Measurements from ENCODE around the gene TBR1. TPM values are rescaled to one million over a fixed set of nuclear protein-coding genes. Genes with fewer than 3 reads are reported as not detected.

Gene TBR1
- polyA plus RNA-seq (2013, experiment 1 of 2): 0.01 TPM
- 0.01 TPM for polyA plus RNA-seq (2013, experiment 2 of 2)

- H3K4me1 ChIP-seq (ENCODE audit: control insufficient read depth in 2 of 2, insufficient read depth in 1 of 2, low read depth in 1 of 2, low read length in 2 of 2): peaks cover 6 to 14% of the 10 kb centered on the region in 2 donors
- H3K27ac ChIP-seq (replicated peaks; ENCODE audit: low read length): no peak within 1 kb of the TSS
- no peaks in the 10 kb centered on the region for H3K79me1 ChIP-seq (ENCODE audit: low read depth, low read length)
- peak; percentile 31 for DNase-seq (ENCODE audit: low spot score)
- H2BK120ac ChIP-seq (ENCODE audit: low read depth, low read length): no peak within 1 kb of the TSS
- H3K9ac ChIP-seq (ENCODE audit: low read depth, low read length, poor library complexity): no peak within 1 kb of the TSS
- H3K4ac ChIP-seq (ENCODE audit: low read length): no peak within 1 kb of the TSS
- no peak within 1 kb of the TSS for H3K4me2 ChIP-seq (ENCODE audit: insufficient read depth, low read length, poor library complexity, severe bottlenecking)
- peak within 1 kb of the TSS; percentile 9 for H3K18ac ChIP-seq (ENCODE audit: low read length)
- H4K8ac ChIP-seq (ENCODE audit: low read depth, low read length): no peak within 1 kb of the TSS
- H2BK5ac ChIP-seq (ENCODE audit: low read length): no peak within 1 kb of the TSS
- H2AFZ ChIP-seq (ENCODE audit: low read length): peak within 1 kb of the TSS; percentile 38
- H2AK5ac ChIP-seq (ENCODE audit: low read depth, low read length): no peak within 1 kb of the TSS
- peak within 1 kb of the TSS; percentile 45 for H3K23ac ChIP-seq (ENCODE audit: low read depth, low read length, poor library complexity)
- H3K9me3 ChIP-seq (replicated peaks in 1 of 2; ENCODE audit: control insufficient read depth in 2 of 2, insufficient read depth in 1 of 2, low read depth in 1 of 2, low read length in 2 of 2): no peaks in the 10 kb centered on the region
- H3K36me3 ChIP-seq (replicated peaks in 1 of 2; ENCODE audit: control insufficient read depth in 2 of 2, insufficient read depth in 2 of 2, low read length in 2 of 2): peaks cover 2 to 8% of the 10 kb centered on the region in 2 donors
- peak within 1 kb of the TSS in 1 of 2 donors; percentile 14 for H3K4me3 ChIP-seq (ENCODE audit: low read length in 2 of 2)
- no peak within 1 kb of the TSS for H4K91ac ChIP-seq (ENCODE audit: low read depth, low read length, poor library complexity)
- H3K27me3 ChIP-seq (ENCODE audit: control insufficient read depth in 3 of 3, insufficient read depth in 3 of 3, low read depth in 1 of 3, low read length in 3 of 3): peaks cover 30 to 84% (median 79%) of the 10 kb centered on the region in 3 experiments
- no CpG with 5 or more reads among the region's 16 CpGs for WGBS, 2 donors (ENCODE audit: extremely low coverage in 2 of 2, insufficient read length in 2 of 2, insufficient replicate concordance in 1 of 2)
- H2BK15ac ChIP-seq (ENCODE audit: low read length): no peak within 1 kb of the TSS
- no peak within 1 kb of the TSS for H3K14ac ChIP-seq (ENCODE audit: low read length)
- no peak within 1 kb of the TSS for H2BK12ac ChIP-seq (ENCODE audit: low read length)
These were observed at the start of gene TBR1 for GRCh38 chr2:161415987-161416707. TBR1 (plus strand) TSS chr2:161416297; CDS start chr2:161416411, 114 bp downstream.

- H3K23ac ChIP-seq (ENCODE audit: low read depth, low read length, poor library complexity): no peak overlapping the region
- peaks cover 2 to 55% of the 10 kb centered on the region in 2 donors for H3K36me3 ChIP-seq (replicated peaks in 1 of 2; ENCODE audit: control insufficient read depth in 2 of 2, insufficient read depth in 2 of 2, low read length in 2 of 2)
- H3K4me2 ChIP-seq (ENCODE audit: insufficient read depth, low read length, poor library complexity, severe bottlenecking): no peak overlapping the region
- H2BK5ac ChIP-seq (ENCODE audit: low read length): no peak overlapping the region
- H3K18ac ChIP-seq (ENCODE audit: low read length): no peak overlapping the region
- H4K91ac ChIP-seq (ENCODE audit: low read depth, low read length, poor library complexity): no peak overlapping the region
- H4K8ac ChIP-seq (ENCODE audit: low read depth, low read length): no peak overlapping the region
- no CpG with 5 or more reads among the region's 3 CpGs for WGBS, 2 donors (ENCODE audit: extremely low coverage in 2 of 2, insufficient read length in 2 of 2, insufficient replicate concordance in 1 of 2)
- no peak overlapping the region for H2BK120ac ChIP-seq (ENCODE audit: low read depth, low read length)
- no peak for DNase-seq (ENCODE audit: low spot score)
- no peak overlapping the region for H2AK5ac ChIP-seq (ENCODE audit: low read depth, low read length)
- H3K9ac ChIP-seq (ENCODE audit: low read depth, low read length, poor library complexity): no peak overlapping the region
- H3K14ac ChIP-seq (ENCODE audit: low read length): no peak overlapping the region
- peaks cover 3% of the 10 kb centered on the region for H3K79me1 ChIP-seq (ENCODE audit: low read depth, low read length)
- H3K4ac ChIP-seq (ENCODE audit: low read length): no peak overlapping the region
- H2BK12ac ChIP-seq (ENCODE audit: low read length): no peak overlapping the region
- peaks cover 3 to 6% of the 10 kb centered on the region in 2 donors for H3K9me3 ChIP-seq (replicated peaks in 1 of 2; ENCODE audit: control insufficient read depth in 2 of 2, insufficient read depth in 1 of 2, low read depth in 1 of 2, low read length in 2 of 2)
- H3K27me3 ChIP-seq (ENCODE audit: control insufficient read depth in 3 of 3, insufficient read depth in 3 of 3, low read depth in 1 of 3, low read length in 3 of 3): no peaks in the 10 kb centered on the region
- no peak overlapping the region for H3K4me3 ChIP-seq (ENCODE audit: low read length in 2 of 2)
- no peak overlapping the region for H3K27ac ChIP-seq (replicated peaks; ENCODE audit: low read length)
- H2AFZ ChIP-seq (ENCODE audit: low read length): no peak overlapping the region
- H3K4me1 ChIP-seq (ENCODE audit: control insufficient read depth in 2 of 2, insufficient read depth in 1 of 2, low read depth in 1 of 2, low read length in 2 of 2): peaks cover 2% of the 10 kb centered on the region in 2 donors
- no peak overlapping the region for H2BK15ac ChIP-seq (ENCODE audit: low read length)
These were observed 48.4 kb upstream of the TBR1 start for GRCh38 chr2:161367675-161368074.

DNA sequence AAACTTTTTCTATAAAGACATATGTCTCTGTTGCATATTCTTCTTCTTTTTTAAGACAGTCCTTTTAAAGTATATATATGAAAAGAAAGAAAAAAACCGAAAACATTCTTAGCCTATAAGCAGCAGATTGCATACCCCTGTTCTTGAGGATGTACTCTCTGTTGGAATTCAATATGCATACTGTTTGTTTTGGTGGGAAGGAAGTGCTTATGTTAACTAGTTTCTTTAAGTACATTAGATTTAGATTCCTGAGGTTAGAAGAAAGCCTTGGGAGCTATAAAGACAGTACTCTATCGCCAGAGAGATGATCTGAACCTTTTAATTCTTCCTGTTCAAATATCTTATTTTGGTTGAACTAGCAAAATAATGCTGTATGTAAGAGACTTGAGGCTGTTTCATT is 46.8 kb upstream of the TBR1 start:
- no peak overlapping the region for H4K91ac ChIP-seq (ENCODE audit: low read depth, low read length, poor library complexity)
- no peak overlapping the region for H3K14ac ChIP-seq (ENCODE audit: low read length)
- H2BK12ac ChIP-seq (ENCODE audit: low read length): no peak overlapping the region
- no CpG with 5 or more reads among the region's 2 CpGs for WGBS, 2 donors (ENCODE audit: extremely low coverage in 2 of 2, insufficient read length in 2 of 2, insufficient replicate concordance in 1 of 2)
- H3K36me3 ChIP-seq (replicated peaks in 1 of 2; ENCODE audit: control insufficient read depth in 2 of 2, insufficient read depth in 2 of 2, low read length in 2 of 2): peaks cover 2 to 61% of the 10 kb centered on the region in 2 donors
- H2BK15ac ChIP-seq (ENCODE audit: low read length): no peak overlapping the region
- no peaks in the 10 kb centered on the region for H3K9me3 ChIP-seq (replicated peaks in 1 of 2; ENCODE audit: control insufficient read depth in 2 of 2, insufficient read depth in 1 of 2, low read depth in 1 of 2, low read length in 2 of 2)
- H3K4ac ChIP-seq (ENCODE audit: low read length): no peak overlapping the region
- H2AFZ ChIP-seq (ENCODE audit: low read length): no peak overlapping the region
- no peak overlapping the region for H3K27ac ChIP-seq (replicated peaks; ENCODE audit: low read length)
- H3K4me2 ChIP-seq (ENCODE audit: insufficient read depth, low read length, poor library complexity, severe bottlenecking): no peak overlapping the region
- H3K27me3 ChIP-seq (ENCODE audit: control insufficient read depth in 3 of 3, insufficient read depth in 3 of 3, low read depth in 1 of 3, low read length in 3 of 3): no peaks in the 10 kb centered on the region
- no peak for DNase-seq (ENCODE audit: low spot score)
- no peak overlapping the region for H2BK120ac ChIP-seq (ENCODE audit: low read depth, low read length)
- no peak overlapping the region for H2AK5ac ChIP-seq (ENCODE audit: low read depth, low read length)
- no peak overlapping the region for H3K23ac ChIP-seq (ENCODE audit: low read depth, low read length, poor library complexity)
- H3K79me1 ChIP-seq (ENCODE audit: low read depth, low read length): no peaks in the 10 kb centered on the region
- peaks cover 2% of the 10 kb centered on the region in 2 donors for H3K4me1 ChIP-seq (ENCODE audit: control insufficient read depth in 2 of 2, insufficient read depth in 1 of 2, low read depth in 1 of 2, low read length in 2 of 2)
- H4K8ac ChIP-seq (ENCODE audit: low read depth, low read length): no peak overlapping the region
- H2BK5ac ChIP-seq (ENCODE audit: low read length): no peak overlapping the region
- H3K18ac ChIP-seq (ENCODE audit: low read length): no peak overlapping the region
- no peak overlapping the region for H3K4me3 ChIP-seq (ENCODE audit: low read length in 2 of 2)
- H3K9ac ChIP-seq (ENCODE audit: low read depth, low read length, poor library complexity): no peak overlapping the region

GRCh38 chr2:161370981-161371380 is 45.1 kb upstream of the TBR1 start:
- no peaks in the 10 kb centered on the region for H3K79me1 ChIP-seq (ENCODE audit: low read depth, low read length)
- H3K4me3 ChIP-seq (ENCODE audit: low read length in 2 of 2): no peak overlapping the region
- no peak for DNase-seq (ENCODE audit: low spot score)
- H2BK12ac ChIP-seq (ENCODE audit: low read length): no peak overlapping the region
- no peak overlapping the region for H3K18ac ChIP-seq (ENCODE audit: low read length)
- H2BK15ac ChIP-seq (ENCODE audit: low read length): no peak overlapping the region
- H3K9ac ChIP-seq (ENCODE audit: low read depth, low read length, poor library complexity): no peak overlapping the region
- H3K36me3 ChIP-seq (replicated peaks in 1 of 2; ENCODE audit: control insufficient read depth in 2 of 2, insufficient read depth in 2 of 2, low read length in 2 of 2): peaks cover 2 to 61% of the 10 kb centered on the region in 2 donors
- no peaks in the 10 kb centered on the region for H3K27me3 ChIP-seq (ENCODE audit: control insufficient read depth in 3 of 3, insufficient read depth in 3 of 3, low read depth in 1 of 3, low read length in 3 of 3)
- H3K4ac ChIP-seq (ENCODE audit: low read length): no peak overlapping the region
- no peak overlapping the region for H4K8ac ChIP-seq (ENCODE audit: low read depth, low read length)
- H2BK5ac ChIP-seq (ENCODE audit: low read length): no peak overlapping the region
- peaks cover 2% of the 10 kb centered on the region in 2 donors for H3K4me1 ChIP-seq (ENCODE audit: control insufficient read depth in 2 of 2, insufficient read depth in 1 of 2, low read depth in 1 of 2, low read length in 2 of 2)
- H3K4me2 ChIP-seq (ENCODE audit: insufficient read depth, low read length, poor library complexity, severe bottlenecking): no peak overlapping the region
- H3K14ac ChIP-seq (ENCODE audit: low read length): no peak overlapping the region
- no peak overlapping the region for H2BK120ac ChIP-seq (ENCODE audit: low read depth, low read length)
- no peak overlapping the region for H4K91ac ChIP-seq (ENCODE audit: low read depth, low read length, poor library complexity)
- no peak overlapping the region for H3K23ac ChIP-seq (ENCODE audit: low read depth, low read length, poor library complexity)
- no peak overlapping the region for H2AFZ ChIP-seq (ENCODE audit: low read length)
- no CpG with 5 or more reads among the region's 3 CpGs for WGBS, 2 donors (ENCODE audit: extremely low coverage in 2 of 2, insufficient read length in 2 of 2, insufficient replicate concordance in 1 of 2)
- H2AK5ac ChIP-seq (ENCODE audit: low read depth, low read length): no peak overlapping the region
- H3K9me3 ChIP-seq (replicated peaks in 1 of 2; ENCODE audit: control insufficient read depth in 2 of 2, insufficient read depth in 1 of 2, low read depth in 1 of 2, low read length in 2 of 2): no peaks in the 10 kb centered on the region
- no peak overlapping the region for H3K27ac ChIP-seq (replicated peaks; ENCODE audit: low read length)
